Stomach (tissue), 9 donors: Measurements from ENCODE around the gene BEST1. TPM values are rescaled to one million over a fixed set of nuclear protein-coding genes. Genes with fewer than 3 reads are reported as not detected.

Experiments used
- DNase-seq, 2 donors: peaks; one replicate each; pipeline versions ENCODE4 v3.0.0 to v3.0.0-alpha.2; 2013 to 2019
- H3K27ac ChIP-seq, 5 donors: fragments of 200-600 bp in 4 of 5; sonication (generic) in 4 of 5; one replicate each; pipeline ENCODE4 v1.5.1; 2013 to 2019; ENCODE audit warnings: mild to moderate bottlenecking in 1 of 5, moderate library complexity in 1 of 5
- H3K27me3 ChIP-seq, 3 donors: fragments of 200-600 bp; sonication (generic); one replicate each; pipeline ENCODE4 v1.5.1; 2017 to 2019; ENCODE audit warnings: mixed run types in 1 of 3
- H3K36me3 ChIP-seq, 4 donors: fragments of 200-600 bp; sonication (generic); 1 replicate in 3 of 4; 2 replicates in 1 of 4; pipeline ENCODE4 v1.5.1; 2016 to 2019
- H3K4me1 ChIP-seq, 4 donors: fragments of 200-600 bp; sonication (generic); one replicate each; pipeline ENCODE4 v1.5.1; 2016 to 2019
- H3K4me3 ChIP-seq, 4 donors: fragments of 200-600 bp; sonication (generic) in 3 of 4; one replicate each; pipeline ENCODE4 v1.5.1; 2016 to 2019; ENCODE audit warnings: mild to moderate bottlenecking in 1 of 4
- H3K9me3 ChIP-seq, 4 donors: fragments of 200-600 bp; sonication (generic); one replicate each; pipeline ENCODE4 v1.5.1; 2016 to 2019
- EP300 ChIP-seq: sonication (generic); formaldehyde crosslinking; IDR thresholded peaks from one replicate; pipeline ENCODE4 v1.6.1; 2017; ENCODE audit warnings: antibody characterized with exemption
- POLR2A ChIP-seq, 4 donors: fragments of 450-650 bp; IDR thresholded peaks; one replicate each; pipeline ENCODE4 v1.6.1; 2016; ENCODE audit warnings: antibody characterized with exemption in 4 of 4, control low read depth in 2 of 4, mild to moderate bottlenecking in 1 of 4, moderate library complexity in 1 of 4
- POLR2AphosphoS5 ChIP-seq, 3 donors: sonication (generic); formaldehyde crosslinking; IDR thresholded peaks; one replicate each; pipeline ENCODE4 v1.6.1; 2016; ENCODE audit warnings: antibody characterized with exemption in 3 of 3
- WGBS, 5 donors: extraction: QIAGEN DNeasy Blood & Tissue Kit in 3 of 5; methylation state at CpG; one replicate each; pipeline versions ENCODE4 v1.1.5 to v1.1.7; 2013 to 2018; 5-methylcytosine and 5-hydroxymethylcytosine counted together
- intact Hi-C: fragments of 100-400 bp; cut with DNase I; formaldehyde crosslinking; loops from one replicate; pipeline ENCODE4 v1.15.1; 2023; ENCODE audit warnings: low total_unique reads
- polyA plus RNA-seq, 3 donors: library from polyadenylated mRNA; stranded (reverse); fragments of 200-250 nt; gene quantifications; one replicate each; pipeline ENCODE4 v1.2.3, GENCODE V29; 2013
- total RNA-seq, 5 donors: library from RNA; depleted of rRNA; stranded (reverse); fragments of >200 nt; gene quantifications; one replicate each; pipeline versions ENCODE4 v1.1.0 to v1.2.3, GENCODE V29; 2014 to 2016
- TF ChIP-seq, protein P1 (sequence below), 7 experiments: fragments of 450-650 bp in 4 of 7; fragments of 200-600 bp in 3 of 7; sonication (generic) in 3 of 7; IDR thresholded peaks; one replicate each; pipeline ENCODE4 v1.5.1; 2016 to 2019; ENCODE audit warnings: antibody characterized with exemption in 7 of 7, control low read depth in 2 of 7, mild to moderate bottlenecking in 1 of 7
- donor health status: healthy with polysubstance abuse.
- donor health status: Bipolar disorder and iron deficiency.
- donor health status: healthy.

BEST1 gene
- total and polyA plus RNA-seq, 8 donors: 1.2 to 27.4 (median 3.7) TPM; not detected in 1

DNA sequence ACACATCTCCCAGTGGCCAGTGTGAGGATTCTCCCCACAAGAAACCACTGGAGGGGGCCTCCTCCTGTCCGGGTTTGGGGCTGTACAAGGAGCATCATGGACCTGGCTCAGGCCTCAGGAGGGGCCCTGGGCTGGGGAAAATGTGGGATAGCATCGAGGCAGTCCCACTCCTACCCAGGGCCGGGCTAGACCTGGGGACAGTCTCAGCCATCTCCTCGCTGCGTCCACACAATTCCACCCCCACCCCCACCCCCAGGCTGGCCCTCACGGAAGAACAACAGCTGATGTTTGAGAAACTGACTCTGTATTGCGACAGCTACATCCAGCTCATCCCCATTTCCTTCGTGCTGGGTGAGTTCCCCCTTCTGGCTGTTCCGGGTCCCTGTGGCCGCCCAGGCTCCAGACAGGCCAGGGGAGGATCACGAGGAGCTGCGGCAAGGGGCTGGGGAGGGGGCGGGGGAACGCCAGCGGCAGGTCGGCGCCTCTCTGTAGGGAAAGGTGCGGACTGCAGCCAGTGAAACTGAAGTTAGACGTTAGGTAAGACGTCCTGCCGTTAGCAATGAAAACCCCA is 4.8 kb downstream of the BEST1 start:
- DNase-seq: peak in 1 of 2 donors; percentile 84
- H3K9me3 ChIP-seq: no peaks in the 10 kb centered on the region
- peaks cover 0 to 19% (median 8%) of the 10 kb centered on the region in 4 donors for H3K36me3 ChIP-seq

DNA sequence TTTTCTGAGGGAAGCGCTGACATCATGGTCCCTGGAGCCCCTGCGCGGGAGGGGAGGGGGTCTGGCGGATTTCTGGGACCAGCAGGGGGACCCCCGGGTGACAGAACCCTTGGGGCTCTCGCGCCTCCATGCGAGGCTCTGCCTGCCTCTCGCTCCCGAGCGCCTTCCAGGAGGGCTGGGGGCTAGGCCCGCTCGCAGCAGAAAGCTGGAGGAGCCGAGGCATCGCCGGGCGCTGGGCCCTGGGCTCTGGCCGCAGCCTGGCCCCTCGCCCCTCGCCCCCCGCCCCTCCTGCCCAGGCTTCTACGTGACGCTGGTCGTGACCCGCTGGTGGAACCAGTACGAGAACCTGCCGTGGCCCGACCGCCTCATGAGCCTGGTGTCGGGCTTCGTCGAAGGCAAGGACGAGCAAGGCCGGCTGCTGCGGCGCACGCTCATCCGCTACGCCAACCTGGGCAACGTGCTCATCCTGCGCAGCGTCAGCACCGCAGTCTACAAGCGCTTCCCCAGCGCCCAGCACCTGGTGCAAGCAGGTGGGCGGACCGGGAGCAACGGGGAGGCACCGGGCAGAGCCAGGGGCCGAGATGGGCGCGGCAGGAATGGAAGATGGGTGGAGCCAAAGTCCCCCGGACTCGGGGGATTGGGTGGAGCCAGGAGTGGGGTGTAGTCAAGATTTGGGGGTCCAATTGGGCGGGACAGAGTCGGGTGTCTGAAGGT is 5.4 kb downstream of the BEST1 start:
- TF ChIP-seq, protein P1, sequence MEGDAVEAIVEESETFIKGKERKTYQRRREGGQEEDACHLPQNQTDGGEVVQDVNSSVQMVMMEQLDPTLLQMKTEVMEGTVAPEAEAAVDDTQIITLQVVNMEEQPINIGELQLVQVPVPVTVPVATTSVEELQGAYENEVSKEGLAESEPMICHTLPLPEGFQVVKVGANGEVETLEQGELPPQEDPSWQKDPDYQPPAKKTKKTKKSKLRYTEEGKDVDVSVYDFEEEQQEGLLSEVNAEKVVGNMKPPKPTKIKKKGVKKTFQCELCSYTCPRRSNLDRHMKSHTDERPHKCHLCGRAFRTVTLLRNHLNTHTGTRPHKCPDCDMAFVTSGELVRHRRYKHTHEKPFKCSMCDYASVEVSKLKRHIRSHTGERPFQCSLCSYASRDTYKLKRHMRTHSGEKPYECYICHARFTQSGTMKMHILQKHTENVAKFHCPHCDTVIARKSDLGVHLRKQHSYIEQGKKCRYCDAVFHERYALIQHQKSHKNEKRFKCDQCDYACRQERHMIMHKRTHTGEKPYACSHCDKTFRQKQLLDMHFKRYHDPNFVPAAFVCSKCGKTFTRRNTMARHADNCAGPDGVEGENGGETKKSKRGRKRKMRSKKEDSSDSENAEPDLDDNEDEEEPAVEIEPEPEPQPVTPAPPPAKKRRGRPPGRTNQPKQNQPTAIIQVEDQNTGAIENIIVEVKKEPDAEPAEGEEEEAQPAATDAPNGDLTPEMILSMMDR (IDR thresholded peaks at IDR 0.05): no peak
- TF ChIP-seq EP300: no peak
- peak in 1 of 3 donors; percentile 4 for TF ChIP-seq POLR2AphosphoS5 (IDR thresholded peaks at IDR 0.05)
- no peak for TF ChIP-seq POLR2A (IDR thresholded peaks at IDR 0.05)
- intact Hi-C loops: loop anchor here (10.0 kb wide), 2 partner anchors 109 to 141 kb away; partner anchors contain the start of gene FADS1
- Histone ChIP-seq H3K4me3 (peak overlapping the region; percentile 36 to 48 (median 42)), H3K27me3 (peaks cover 0 to 19% (median 12%) of the 10 kb centered on the region in 3 donors), H3K4me1 (peaks cover 11 to 42% (median 20%) of the 10 kb centered on the region in 4 donors), H3K36me3 (peaks cover 0 to 19% (median 11%) of the 10 kb centered on the region in 4 donors), H3K9me3 (no peaks in the 10 kb centered on the region), H3K27ac (peak overlapping the region; percentile 26 to 84 (median 82))
- WGBS, 5 donors: 5 to 10% (median 7%) methylated on average over 37 to 56 of the region's 56 CpGs
- DNase-seq: peak in 1 of 2 donors; percentile 76

More for the DNA sequence above, 4.8 kb downstream of the BEST1 start:
- peak overlapping the region; percentile 26 to 84 (median 82) for H3K27ac ChIP-seq
- intact Hi-C loops: loop anchor here (10.0 kb wide), 2 partner anchors 110 to 140 kb away; partner anchors contain the start of gene FADS1
- H3K4me3 ChIP-seq: peak overlapping the region; percentile 36 to 48 (median 42)
- TF ChIP-seq, protein P1 (IDR thresholded peaks at IDR 0.05): no peak
- TF ChIP-seq POLR2AphosphoS5 (IDR thresholded peaks at IDR 0.05) (peak; percentile 38 to 74 (median 51)), POLR2A (IDR thresholded peaks at IDR 0.05) (no peak), EP300 (no peak)
- WGBS, 5 donors: 9 to 17% (median 11%) methylated on average over 14 to 21 of the region's 21 CpGs
- H3K4me1 ChIP-seq: peaks cover 11 to 42% (median 19%) of the 10 kb centered on the region in 4 donors
- peaks cover 0 to 19% (median 12%) of the 10 kb centered on the region in 3 donors for H3K27me3 ChIP-seq

DNA sequence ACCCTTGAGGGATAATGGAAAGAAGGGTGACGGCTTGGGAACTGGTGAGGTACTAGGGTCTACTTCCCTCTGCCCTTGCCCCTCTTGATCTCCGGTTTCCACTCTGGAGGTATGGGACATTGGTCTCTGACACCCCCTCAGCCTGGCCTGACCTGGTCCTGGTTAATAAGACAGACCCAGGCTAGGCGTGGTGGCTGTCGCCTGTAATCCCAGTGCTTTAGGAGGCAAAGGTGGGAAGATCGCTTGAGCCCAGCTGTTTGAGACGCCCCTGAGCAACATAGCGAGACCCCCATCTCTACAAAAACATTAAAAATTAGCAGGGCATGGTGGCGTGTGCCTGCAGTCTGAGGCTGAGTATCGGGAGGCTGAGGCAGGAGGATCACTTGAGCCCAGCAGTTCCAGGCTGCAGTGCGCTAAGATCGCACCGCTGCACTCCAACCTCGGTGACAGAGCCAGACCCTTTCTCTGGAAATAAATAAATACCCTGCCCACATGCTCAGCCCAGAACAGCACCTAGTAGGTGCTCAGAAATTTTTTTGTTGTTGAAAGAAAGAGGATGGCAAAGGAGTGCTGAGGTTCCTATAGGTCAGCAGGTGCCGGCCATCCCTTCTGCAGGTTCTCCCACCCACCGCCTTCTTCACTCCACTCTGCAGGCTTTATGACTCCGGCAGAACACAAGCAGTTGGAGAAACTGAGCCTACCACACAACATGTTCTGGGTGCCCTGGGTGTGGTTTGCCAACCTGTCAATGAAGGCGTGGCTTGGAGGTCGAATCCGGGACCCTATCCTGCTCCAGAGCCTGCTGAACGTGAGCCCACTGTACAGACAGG is 6.3 kb downstream of the BEST1 start:
- Histone ChIP-seq H3K4me3 (peak overlapping the region in 3 of 4 donors; percentile 36 to 48 (median 40)), H3K4me1 (peaks cover 15 to 50% (median 29%) of the 10 kb centered on the region in 4 donors), H3K27me3 (peaks cover 0 to 19% (median 12%) of the 10 kb centered on the region in 3 donors), H3K9me3 (no peaks in the 10 kb centered on the region), H3K27ac (peak overlapping the region in 4 of 5 donors; percentile 65 to 84 (median 83)), H3K36me3 (peaks cover 0 to 19% (median 12%) of the 10 kb centered on the region in 4 donors)
- TF ChIP-seq POLR2AphosphoS5 (IDR thresholded peaks at IDR 0.05) (no peak), POLR2A (IDR thresholded peaks at IDR 0.05) (no peak), EP300 (no peak)
- TF ChIP-seq, protein P1 (IDR thresholded peaks at IDR 0.05): no peak
- WGBS, 5 donors: 84 to 95% (median 88%) methylated on average over 17 to 20 of the region's 20 CpGs
- intact Hi-C loops: loop anchor here (10.0 kb wide), 2 partner anchors 108 to 142 kb away; partner anchors contain the start of gene FADS1
- DNase-seq: no peak
